SU-DHL-6 (cell line): ENCODE measurements around the gene COL11A1.
"Not testable (repeated sequence)": the region's sequence is repeated elsewhere in the genome, so short reads cannot be mapped to it uniquely, and the experiment has no call there.

Source experiments
- H2AFZ ChIP-seq: fragments of 200-600 bp; sonication (generic); 2 replicates; pipeline ENCODE4 v1.6.1; 2014; ENCODE audit warnings: low read depth, mild to moderate bottlenecking, moderate library complexity, mixed read lengths, antibody characterized with exemption, low read length; ENCODE audit not compliant: severe bottlenecking
- H3F3A ChIP-seq: fragments of 200-600 bp; shearing (Covaris generic); 2 replicates; pipeline ENCODE4 v1.6.0; 2016; ENCODE audit warnings: antibody characterized with exemption, mild to moderate bottlenecking; ENCODE audit not compliant: insufficient read depth
- H3K27ac ChIP-seq: fragments of 200-600 bp; sonication (generic); 2 replicates; pipeline ENCODE4 v1.5.1; 2016; ENCODE audit warnings: low read depth, mild to moderate bottlenecking, low read length, moderate library complexity, mixed read lengths
- H3K27me3 ChIP-seq: fragments of 200-600 bp; sonication (generic), shearing (Covaris generic); 2 replicates; pipeline ENCODE4 v1.6.0; 2014; ENCODE audit warnings: mild to moderate bottlenecking, low read length
- H3K36me3 ChIP-seq: fragments of 200-600 bp; sonication (generic); 2 replicates; pipeline ENCODE4 v1.6.1; 2014; ENCODE audit warnings: mild to moderate bottlenecking, low read length, mixed read lengths
- H3K4me2 ChIP-seq: fragments of 300-600, 200-600 bp; shearing (Covaris generic), sonication (generic); 2 replicates; pipeline ENCODE4 v1.6.0; 2014; ENCODE audit warnings: low read length, low read depth, mild to moderate bottlenecking; ENCODE audit not compliant: poor library complexity, severe bottlenecking
- H3K4me3 ChIP-seq: fragments of 200-600 bp; sonication (generic); 2 replicates; pipeline ENCODE4 v1.5.1; 2014; ENCODE audit warnings: antibody characterized with exemption, low read length, mild to moderate bottlenecking, mixed read lengths; ENCODE audit not compliant: insufficient read depth, poor library complexity, severe bottlenecking
- H3K79me2 ChIP-seq: fragments of 200-600 bp; sonication (generic); 2 replicates; pipeline ENCODE4 v1.6.1; 2014; ENCODE audit warnings: mild to moderate bottlenecking, low read length, moderate library complexity; ENCODE audit not compliant: insufficient read depth
- H3K9ac ChIP-seq: fragments of 200-600 bp; sonication (generic); 2 replicates; pipeline ENCODE4 v1.7.0; 2014; ENCODE audit warnings: mild to moderate bottlenecking, low read length
- H3K9me2 ChIP-seq: fragments of 200-600 bp; sonication (generic); replicated peaks from 2 replicates; pipeline ENCODE4 v1.6.1; 2014; ENCODE audit warnings: low read length; ENCODE audit not compliant: insufficient read depth
- H3K9me3 ChIP-seq: fragments of 200-600 bp; sonication (generic); 2 replicates; pipeline ENCODE4 v1.6.1; 2014; ENCODE audit warnings: low read length, mixed read lengths; ENCODE audit not compliant: insufficient read depth
- H4K20me1 ChIP-seq: fragments of 200-600 bp; sonication (generic); 2 replicates; pipeline ENCODE4 v1.6.1; 2014; ENCODE audit warnings: low read depth, mild to moderate bottlenecking, antibody characterized with exemption, low read length, moderate library complexity, mixed read lengths
- CTCF ChIP-seq: fragments of 200-600 bp; sonication (generic); IDR thresholded peaks from one replicate; pipeline ENCODE4 v1.5.1; 2017; ENCODE audit warnings: antibody characterized with exemption, mild to moderate bottlenecking, low read length, moderate library complexity; ENCODE audit not compliant: insufficient read depth, poor library complexity, severe bottlenecking
- EZH2phosphoT487 ChIP-seq: fragments of 200-600 bp; sonication (generic), shearing (Covaris generic); conservative IDR thresholded peaks from 2 replicates; pipeline ENCODE4 v1.6.1; 2018; ENCODE audit warnings: mild to moderate bottlenecking, antibody characterized with exemption, low read length, moderate library complexity, mixed read lengths

COL11A1 gene

GRCh38 chr1:102834688-102835320, 273.5 kb downstream of the COL11A1 start:
- H3F3A ChIP-seq = no peaks in the 10 kb centered on the region
- H3K4me2 ChIP-seq = no peak overlapping the region
- TF ChIP-seq EZH2phosphoT487 = no peak
- H3K9me2 ChIP-seq = no peaks in the 10 kb centered on the region
- H3K79me2 ChIP-seq = no peaks in the 10 kb centered on the region
- H4K20me1 ChIP-seq = no peaks in the 10 kb centered on the region
- no peak overlapping the region for H3K27ac ChIP-seq
- no peak overlapping the region for H3K4me3 ChIP-seq
- no peak overlapping the region for H3K9ac ChIP-seq
- no peaks in the 10 kb centered on the region for H3K9me3 ChIP-seq
- no peaks in the 10 kb centered on the region for H3K27me3 ChIP-seq
- no peak overlapping the region for H2AFZ ChIP-seq
- H3K36me3 ChIP-seq = no peaks in the 10 kb centered on the region

GRCh38 chr1:102833151-102833550, 275.2 kb downstream of the COL11A1 start:
- H3K4me3 ChIP-seq = no peak overlapping the region
- no peaks in the 10 kb centered on the region for H3F3A ChIP-seq
- no peak overlapping the region for H3K27ac ChIP-seq
- H3K36me3 ChIP-seq = no peaks in the 10 kb centered on the region
- no peaks in the 10 kb centered on the region for H3K27me3 ChIP-seq
- no peaks in the 10 kb centered on the region for H3K79me2 ChIP-seq
- no peak for TF ChIP-seq EZH2phosphoT487
- TF ChIP-seq CTCF = no peak
- H2AFZ ChIP-seq = no peak overlapping the region
- H3K9me3 ChIP-seq = no peaks in the 10 kb centered on the region
- H3K9me2 ChIP-seq = no peaks in the 10 kb centered on the region
- H3K4me2 ChIP-seq = no peak overlapping the region
- no peak overlapping the region for H3K9ac ChIP-seq
- H4K20me1 ChIP-seq = no peaks in the 10 kb centered on the region

GRCh38 chr1:102826706-102827105, 281.6 kb downstream of the COL11A1 start:
- H3K9ac ChIP-seq, H3K4me2 ChIP-seq, H3K9me2 ChIP-seq, H4K20me1 ChIP-seq, H3K4me3 ChIP-seq, H3K27me3 ChIP-seq, H3F3A ChIP-seq, H3K9me3 ChIP-seq, H2AFZ ChIP-seq, H3K36me3 ChIP-seq, H3K79me2 ChIP-seq, H3K27ac ChIP-seq: not testable (repeated sequence)
